HG03280 (cell line): Measurements from ENCODE around the gene TTC16.

Experiments
- ATAC-seq: cut with Tn5 transposase; IDR thresholded peaks from one replicate; pipeline ENCODE4 v1.9.1; 2021; ENCODE audit warnings: mild to moderate bottlenecking, moderate library complexity; ENCODE audit not compliant: unreplicated experiment

The TTC16 gene

DNA sequence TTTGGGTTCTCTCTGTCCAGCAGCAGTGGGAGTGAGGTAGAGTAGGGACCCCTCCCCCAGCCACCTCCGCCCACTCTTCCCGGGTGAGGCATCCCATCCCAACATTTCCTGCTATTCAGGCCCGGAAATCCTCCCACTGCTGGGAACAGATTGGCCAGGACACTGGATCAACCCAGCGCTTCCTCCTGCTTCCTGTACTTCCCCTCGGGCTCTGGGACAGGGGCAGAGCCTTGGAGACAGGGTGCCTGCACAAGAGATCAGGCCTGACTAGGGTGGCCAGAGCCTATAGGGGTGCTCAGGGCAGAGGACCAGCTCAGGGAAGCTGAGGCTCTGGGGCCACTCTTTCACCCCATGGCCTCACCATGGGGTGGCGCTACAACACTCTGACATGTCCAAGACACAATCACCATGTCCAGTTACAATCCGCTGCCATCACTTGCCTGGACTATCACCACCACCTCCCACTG is 48.1 kb downstream of the TTC16 start:
- no peak for ATAC-seq

DNA sequence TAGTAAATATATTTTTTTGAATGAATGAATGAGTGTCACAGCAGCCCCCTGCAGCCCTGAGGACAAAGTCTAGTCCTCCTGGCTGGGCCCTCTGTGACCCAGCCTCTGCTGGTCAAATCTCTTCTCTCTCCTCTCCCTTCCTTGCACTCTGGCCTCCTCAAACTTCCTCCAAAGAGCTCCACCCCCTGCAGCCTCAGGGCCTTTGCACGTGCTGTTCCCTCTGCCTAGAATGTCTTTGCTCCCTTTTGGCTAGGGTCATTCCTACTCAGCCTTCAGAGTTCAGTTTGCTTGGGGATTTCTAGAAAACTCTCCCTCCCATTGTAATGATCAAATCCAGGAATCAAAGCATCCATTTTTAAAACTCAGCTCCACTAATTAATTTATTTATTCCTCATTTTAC is 49.5 kb downstream of the TTC16 start:
- no peak for ATAC-seq

DNA sequence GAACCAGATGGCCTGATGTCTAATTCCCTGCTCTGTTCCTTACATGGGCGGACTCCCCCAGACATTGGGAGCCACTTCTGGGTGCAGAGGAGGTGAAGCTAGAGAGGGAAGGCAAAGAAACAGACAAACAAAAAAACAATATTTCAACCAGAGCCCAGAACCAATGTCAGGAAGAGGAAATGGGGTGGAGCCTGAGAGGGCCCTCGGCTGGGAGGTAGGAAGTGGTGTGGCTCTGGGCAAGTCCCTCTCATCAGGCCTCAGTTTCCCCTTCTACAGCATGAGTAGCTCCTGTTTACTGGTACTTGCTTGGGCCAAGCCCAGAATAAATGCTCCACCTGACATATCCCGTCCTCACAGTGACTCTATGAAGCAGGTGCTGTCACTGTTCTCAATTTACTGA is 51.5 kb downstream of the TTC16 start:
- no peak for ATAC-seq

DNA sequence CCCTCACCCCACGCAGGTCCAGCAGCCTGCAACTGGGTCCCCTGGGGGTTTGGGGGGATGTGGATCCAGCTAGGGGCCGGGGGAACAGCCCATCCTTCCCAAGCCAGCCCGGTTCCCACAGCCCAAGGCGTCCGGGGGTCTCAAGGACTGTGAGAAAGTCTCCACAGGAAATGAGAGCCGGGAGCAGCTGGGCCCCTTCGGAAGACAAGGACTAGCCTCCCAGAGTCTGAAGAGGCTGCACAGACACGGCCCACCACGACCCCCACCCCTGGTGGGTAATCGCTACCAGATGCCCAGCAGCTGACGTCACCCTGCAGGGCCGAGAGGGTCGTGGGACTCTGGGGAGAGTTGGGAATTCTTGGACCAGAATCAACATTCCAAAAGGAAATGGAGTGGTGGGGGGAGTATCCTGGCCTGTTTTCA is 52.0 kb downstream of the TTC16 start:
- ATAC-seq, result no peak

GRCh38 chr9:127768698-127769097 is 52.8 kb downstream of the TTC16 start:
- no peak for ATAC-seq

DNA sequence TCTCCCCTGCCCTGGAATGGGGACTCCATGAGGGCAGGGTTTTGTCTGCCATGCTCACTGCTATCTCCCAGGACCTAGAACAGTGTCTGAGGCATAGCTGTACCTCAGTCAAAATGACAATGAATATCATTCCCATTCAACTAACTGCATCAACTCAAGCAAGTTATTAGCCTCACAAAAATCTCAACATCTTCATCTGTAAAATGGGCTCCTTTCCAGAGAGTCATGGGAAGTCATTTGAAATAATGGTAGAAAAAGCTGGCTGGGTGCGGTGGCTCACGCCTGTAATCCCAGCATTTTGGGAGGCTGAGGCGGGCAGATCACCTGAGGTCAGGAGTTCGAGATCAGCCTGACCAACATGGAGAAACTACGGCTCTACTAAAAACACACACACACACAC is 53.2 kb downstream of the TTC16 start:
- ATAC-seq, result no peak

DNA sequence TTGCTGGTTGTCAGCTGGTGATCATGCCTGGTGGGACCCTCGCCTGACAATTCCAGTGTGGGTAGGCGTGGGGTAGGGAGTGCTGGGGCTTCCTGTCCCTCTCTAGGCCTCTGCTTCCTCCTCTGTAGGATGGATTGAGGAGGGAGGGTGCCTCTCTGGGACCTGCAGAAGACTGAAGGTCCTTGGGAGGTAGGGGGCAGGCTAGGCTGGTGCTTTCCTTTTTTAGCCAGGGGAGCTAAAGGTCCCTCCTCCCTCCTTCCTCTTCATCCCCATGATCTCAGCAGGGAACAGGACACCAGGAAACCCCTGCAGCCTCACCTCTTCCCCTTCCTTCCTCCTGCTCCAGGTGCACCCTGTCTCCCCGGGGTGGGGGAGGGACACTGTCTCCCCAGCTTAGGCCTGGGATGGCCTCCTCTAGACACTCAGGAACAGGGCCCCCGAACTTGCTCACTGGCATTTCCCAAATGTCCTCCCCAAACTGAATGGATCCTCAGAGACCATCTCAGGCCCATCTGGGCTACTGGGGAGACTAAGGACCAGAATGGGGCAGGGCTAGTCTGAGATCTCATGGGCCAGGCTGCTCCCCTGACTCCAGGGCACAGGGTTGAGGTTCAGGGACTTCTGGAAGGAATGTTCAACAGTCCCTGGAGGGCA is 54.2 kb downstream of the TTC16 start:
- ATAC-seq, result no peak

- no peak for ATAC-seq
Measured at GRCh38 chr9:127770583-127770904, 54.7 kb downstream of the TTC16 start.

DNA sequence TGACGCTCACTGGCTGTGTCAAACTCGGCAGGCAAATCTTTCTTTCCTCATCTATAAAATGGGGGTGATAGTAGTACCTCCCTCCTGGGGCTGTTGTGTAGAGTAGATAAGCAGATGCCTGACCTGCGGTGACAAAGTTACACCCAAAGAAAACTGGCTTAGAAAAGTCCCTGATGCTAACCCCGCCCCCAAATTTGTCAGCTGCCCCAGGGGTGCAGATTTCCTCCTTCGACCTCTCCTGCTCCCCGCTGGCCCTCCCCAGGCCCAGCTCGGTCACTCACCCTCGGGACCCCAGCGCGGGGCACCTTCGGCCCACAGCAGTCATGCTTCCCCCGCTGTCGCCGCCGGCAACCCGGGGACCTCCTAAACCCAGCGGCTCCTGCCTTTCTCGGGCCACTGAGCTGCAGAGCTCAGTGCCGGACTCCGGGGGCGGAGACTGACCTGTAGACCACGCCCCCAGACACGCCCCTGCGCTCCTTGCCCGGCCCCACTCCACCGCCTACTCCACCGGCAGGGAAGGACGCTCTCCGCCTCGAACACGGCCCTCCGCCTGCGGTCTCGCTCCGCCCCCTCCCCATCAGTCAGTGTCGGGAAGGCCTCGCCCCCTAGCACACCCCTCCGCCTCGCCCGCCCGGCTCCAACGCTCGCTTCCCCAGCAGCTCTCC is 55.2 kb downstream of the TTC16 start:
- ATAC-seq, result peak; percentile 86

GRCh38 chr9:127771570-127772189 is 55.8 kb downstream of the TTC16 start:
- ATAC-seq, result no peak

GRCh38 chr9:127772603-127773002 is 56.7 kb downstream of the TTC16 start:
- no peak for ATAC-seq

DNA sequence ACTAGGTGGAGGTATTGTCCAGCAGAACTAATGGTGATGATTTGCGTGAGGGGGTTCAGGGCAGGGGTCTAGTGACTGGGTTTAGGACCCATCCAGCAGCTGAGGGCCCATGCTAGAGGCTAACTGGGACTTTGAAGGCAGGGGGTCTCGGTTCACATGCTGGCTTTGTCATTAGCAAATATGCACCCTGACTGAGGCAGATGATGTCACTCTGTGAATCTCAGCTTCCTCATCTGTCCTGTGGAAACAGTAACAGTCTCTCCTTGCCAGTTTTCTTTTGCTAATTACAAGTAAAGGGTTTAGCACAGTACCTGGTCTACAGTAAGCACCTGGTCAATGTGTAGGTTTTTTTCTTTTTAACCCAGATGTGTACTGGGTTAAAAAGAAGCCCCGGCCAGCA is 57.4 kb downstream of the TTC16 start:
- ATAC-seq, result no peak

- no peak for ATAC-seq
Measured at GRCh38 chr9:127773981-127774380, 58.1 kb downstream of the TTC16 start.

- ATAC-seq, result no peak
Measured at GRCh38 chr9:127776195-127776923, 60.5 kb downstream of the TTC16 start.

GRCh38 chr9:127776924-127777289 is 61.0 kb downstream of the TTC16 start:
- no peak for ATAC-seq

GRCh38 chr9:127777368-127777980 is 61.6 kb downstream of the TTC16 start:
- ATAC-seq, result no peak

GRCh38 chr9:127778280-127779135 is 62.6 kb downstream of the TTC16 start, which contains the start of gene SH2D3C:
Gene SH2D3C (minus strand): TSS chr9:127778666. CDS start chr9:127778627, 39 bp downstream.
- ATAC-seq, result peak; percentile 38

DNA sequence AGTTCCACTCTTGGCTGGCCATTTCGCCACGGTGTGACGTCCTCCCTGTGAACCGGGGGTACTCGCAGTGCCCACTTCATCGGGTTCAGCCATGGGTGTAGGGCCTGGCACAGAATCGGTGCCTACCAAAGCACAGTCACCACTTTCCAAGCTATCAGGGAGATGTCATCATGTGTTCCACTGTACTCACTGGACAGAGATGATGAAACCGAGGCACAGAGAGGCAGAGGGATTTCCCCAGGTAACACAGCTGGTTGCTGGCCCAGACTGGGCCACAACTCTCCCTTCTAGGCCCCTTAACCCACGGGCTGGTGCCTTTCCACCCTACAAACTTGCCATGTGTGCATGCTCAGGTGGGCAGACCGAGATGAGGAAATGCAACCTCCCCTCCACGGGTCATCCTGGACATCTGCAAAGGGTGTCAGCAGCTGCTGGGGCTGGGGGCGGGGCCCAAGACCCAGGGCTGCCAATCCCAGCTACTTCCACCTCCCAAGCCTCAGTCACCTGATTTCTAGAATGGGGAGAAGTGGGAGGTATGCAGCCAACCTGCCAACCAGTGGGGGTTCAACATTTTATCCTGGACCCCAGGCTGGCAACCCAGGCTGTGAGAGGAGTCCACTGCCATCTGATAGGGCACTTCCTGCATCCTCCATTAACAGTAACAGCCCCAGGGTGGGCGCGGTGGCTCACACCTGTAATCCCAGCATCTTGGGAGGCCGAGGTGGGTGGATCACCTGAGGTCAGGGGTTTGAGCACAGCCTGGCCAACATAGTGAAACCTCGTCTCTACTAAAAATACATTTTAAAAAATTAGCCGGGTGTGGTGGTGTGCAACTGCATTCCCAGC is 63.5 kb downstream of the TTC16 start:
- peak; percentile 53 for ATAC-seq

DNA sequence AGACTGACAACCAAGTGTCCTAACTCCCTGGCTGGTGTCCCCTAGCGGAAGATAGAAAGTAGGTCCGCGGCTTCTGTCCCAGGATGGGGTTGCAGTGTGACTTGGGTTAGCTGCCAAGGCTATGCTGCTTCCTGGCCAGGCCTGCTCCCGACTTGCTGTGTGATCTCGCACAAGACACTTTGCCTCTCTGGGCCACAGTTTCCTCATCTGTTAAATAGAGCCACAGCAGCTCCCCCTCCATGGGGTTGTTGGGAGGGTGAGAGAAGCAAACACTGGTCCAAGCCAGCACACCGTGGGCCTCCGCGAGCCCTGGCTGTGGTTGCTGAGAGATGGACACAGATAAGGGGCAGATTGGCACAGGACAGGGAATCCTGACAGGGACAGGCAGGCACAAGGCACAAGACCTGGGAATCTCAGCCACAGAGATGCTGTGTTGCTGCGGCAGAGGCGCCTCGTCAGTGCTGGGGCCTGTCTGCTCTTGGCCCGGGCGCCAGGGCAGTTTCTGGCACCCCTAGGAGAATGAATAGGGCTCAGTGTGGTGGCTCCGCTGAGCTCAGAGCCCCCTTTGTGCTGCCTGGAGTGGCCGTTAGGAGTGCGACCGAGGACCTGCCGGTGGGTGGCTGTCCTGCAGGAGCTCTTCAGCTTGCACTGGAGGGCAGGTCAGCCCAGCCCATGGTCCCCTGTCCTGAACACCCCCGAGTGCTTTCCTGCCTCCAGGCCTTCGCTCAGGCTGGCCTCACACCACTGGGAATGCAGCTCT is 64.4 kb downstream of the TTC16 start:
- no peak for ATAC-seq
